ENCODE results near the gene ZNF282.

The ZNF282 gene

DNA sequence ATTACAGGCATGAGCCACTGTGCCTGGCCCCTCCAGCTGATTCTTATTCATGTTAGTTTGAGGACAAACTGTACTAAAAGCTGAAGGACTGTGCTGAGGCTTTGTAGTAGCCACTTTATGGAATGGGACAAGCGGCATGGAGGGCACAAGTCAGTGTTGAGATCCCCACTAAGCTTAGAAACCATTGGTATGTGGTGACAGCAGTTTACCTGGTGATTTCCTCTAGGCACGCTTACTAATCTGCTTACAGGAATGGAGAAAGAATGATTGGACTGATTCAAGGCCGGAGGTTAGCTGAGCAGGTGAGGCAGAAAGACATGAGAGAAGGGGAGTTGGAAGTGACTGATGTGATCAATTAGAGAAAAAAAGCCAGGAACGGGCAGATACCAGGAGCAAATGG, 44.4 kb upstream of the ZNF282 start:
- TF ChIP-seq EZH2 (IDR thresholded peaks at IDR 0.05; ENCODE audit: borderline replicate concordance, low read depth, low read length, severe bottlenecking) = no peak
- TF ChIP-seq, protein P1, sequence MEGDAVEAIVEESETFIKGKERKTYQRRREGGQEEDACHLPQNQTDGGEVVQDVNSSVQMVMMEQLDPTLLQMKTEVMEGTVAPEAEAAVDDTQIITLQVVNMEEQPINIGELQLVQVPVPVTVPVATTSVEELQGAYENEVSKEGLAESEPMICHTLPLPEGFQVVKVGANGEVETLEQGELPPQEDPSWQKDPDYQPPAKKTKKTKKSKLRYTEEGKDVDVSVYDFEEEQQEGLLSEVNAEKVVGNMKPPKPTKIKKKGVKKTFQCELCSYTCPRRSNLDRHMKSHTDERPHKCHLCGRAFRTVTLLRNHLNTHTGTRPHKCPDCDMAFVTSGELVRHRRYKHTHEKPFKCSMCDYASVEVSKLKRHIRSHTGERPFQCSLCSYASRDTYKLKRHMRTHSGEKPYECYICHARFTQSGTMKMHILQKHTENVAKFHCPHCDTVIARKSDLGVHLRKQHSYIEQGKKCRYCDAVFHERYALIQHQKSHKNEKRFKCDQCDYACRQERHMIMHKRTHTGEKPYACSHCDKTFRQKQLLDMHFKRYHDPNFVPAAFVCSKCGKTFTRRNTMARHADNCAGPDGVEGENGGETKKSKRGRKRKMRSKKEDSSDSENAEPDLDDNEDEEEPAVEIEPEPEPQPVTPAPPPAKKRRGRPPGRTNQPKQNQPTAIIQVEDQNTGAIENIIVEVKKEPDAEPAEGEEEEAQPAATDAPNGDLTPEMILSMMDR (IDR thresholded peaks at IDR 0.05; ENCODE audit: borderline replicate concordance, extremely low read depth, low read length, poor library complexity, severe bottlenecking) = no peak
- no peak for DNase-seq

DNA sequence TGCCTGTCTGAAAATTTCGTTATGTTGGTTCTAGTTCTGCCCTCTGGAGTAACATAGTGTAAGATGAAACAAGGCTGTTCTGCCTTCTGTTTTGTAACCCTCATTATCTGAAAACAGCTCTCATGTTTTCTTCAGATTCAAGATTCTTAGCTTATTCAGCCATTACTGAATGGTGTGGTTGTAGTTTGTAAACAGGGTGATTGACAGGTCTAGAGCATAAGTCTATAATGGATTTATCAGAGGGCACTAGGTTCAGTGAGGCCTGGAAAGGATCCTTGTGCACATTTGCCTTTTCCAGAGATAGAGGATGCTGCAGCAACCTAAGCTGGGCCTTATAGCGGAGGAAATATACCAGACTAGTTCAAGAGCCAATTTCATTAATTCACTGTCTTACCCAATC, 42.0 kb upstream of the ZNF282 start:
- H3K27ac ChIP-seq (ENCODE audit: low read length) = no peak overlapping the region
- H3K9me3 ChIP-seq (ENCODE audit: insufficient read depth, low read length, severe bottlenecking) = no peaks in the 10 kb centered on the region
- ATAC-seq (ENCODE audit: insufficient read depth, low read depth) = no peak
- H3K79me2 ChIP-seq (ENCODE audit: insufficient read depth, low read length) = peaks cover 66% of the 10 kb centered on the region
- no peak overlapping the region for H3K4me2 ChIP-seq (ENCODE audit: insufficient read depth, low read length)
- no peak overlapping the region for H3K9ac ChIP-seq (ENCODE audit: low read depth, low read length)
- TF ChIP-seq EZH2 (IDR thresholded peaks at IDR 0.05; ENCODE audit: borderline replicate concordance, low read depth, low read length, severe bottlenecking) = no peak
- TF ChIP-seq, protein P1 (IDR thresholded peaks at IDR 0.05; ENCODE audit: borderline replicate concordance, extremely low read depth, low read length, poor library complexity, severe bottlenecking) = no peak
- peaks cover 12% of the 10 kb centered on the region for H3K4me1 ChIP-seq (ENCODE audit: insufficient read depth, low read length)
- no peak overlapping the region for H2AFZ ChIP-seq (ENCODE audit: low read depth, low read length)
- H3K36me3 ChIP-seq (ENCODE audit: insufficient read depth, low read length) = peaks cover 42% of the 10 kb centered on the region
- DNase-seq = no peak
- H3K27me3 ChIP-seq (ENCODE audit: insufficient read depth, low read length, poor library complexity) = no peaks in the 10 kb centered on the region
- H4K20me1 ChIP-seq (ENCODE audit: insufficient read depth, low read length) = peaks cover 21% of the 10 kb centered on the region; the same call in 1 of the 2 replicates
- no peak overlapping the region for H3K4me3 ChIP-seq (ENCODE audit: low read depth in 1 of 2, low read length in 2 of 2)

More for the DNA sequence above, 44.4 kb upstream of the ZNF282 start:
- ATAC-seq (ENCODE audit: insufficient read depth, low read depth) = no peak
- Histone ChIP-seq H3K4me2 (ENCODE audit: insufficient read depth, low read length) (no peak overlapping the region), H3K79me2 (ENCODE audit: insufficient read depth, low read length) (peaks cover 84% of the 10 kb centered on the region), H3K4me1 (ENCODE audit: insufficient read depth, low read length) (peaks cover 24% of the 10 kb centered on the region), H3K27me3 (ENCODE audit: insufficient read depth, low read length, poor library complexity) (no peaks in the 10 kb centered on the region), H3K4me3 (ENCODE audit: low read depth in 1 of 2, low read length in 2 of 2) (no peak overlapping the region), H4K20me1 (ENCODE audit: insufficient read depth, low read length) (peaks cover 24% of the 10 kb centered on the region; the same call in 1 of the 2 replicates), H3K27ac (ENCODE audit: low read length) (no peak overlapping the region), H3K9me3 (ENCODE audit: insufficient read depth, low read length, severe bottlenecking) (no peaks in the 10 kb centered on the region), H3K9ac (ENCODE audit: low read depth, low read length) (no peak overlapping the region), H2AFZ (ENCODE audit: low read depth, low read length) (no peak overlapping the region), H3K36me3 (ENCODE audit: insufficient read depth, low read length) (peaks cover 32% of the 10 kb centered on the region)

DNA sequence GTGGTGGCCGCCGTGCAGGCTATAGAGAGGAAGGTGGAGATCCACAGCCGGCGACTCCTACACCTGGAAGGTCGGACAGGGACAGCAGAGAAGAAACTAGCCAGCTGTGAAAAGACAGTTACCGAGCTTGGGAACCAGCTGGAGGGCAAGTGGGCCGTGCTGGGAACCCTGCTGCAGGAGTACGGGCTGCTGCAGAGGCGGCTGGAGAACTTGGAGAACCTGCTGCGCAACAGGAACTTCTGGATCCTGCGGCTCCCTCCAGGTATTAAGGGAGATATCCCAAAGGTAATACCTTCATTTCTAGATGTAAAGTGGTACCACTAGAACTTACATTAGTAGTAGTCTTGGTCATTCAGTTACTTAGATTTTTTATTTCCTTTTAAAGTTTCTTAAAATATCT, 41.3 kb upstream of the ZNF282 start:
- no peak overlapping the region for H3K4me3 ChIP-seq (ENCODE audit: low read depth in 1 of 2, low read length in 2 of 2)
- peaks cover 59% of the 10 kb centered on the region for H3K79me2 ChIP-seq (ENCODE audit: insufficient read depth, low read length)
- H3K36me3 ChIP-seq (ENCODE audit: insufficient read depth, low read length) = peaks cover 42% of the 10 kb centered on the region
- TF ChIP-seq, protein P1 (IDR thresholded peaks at IDR 0.05; ENCODE audit: borderline replicate concordance, extremely low read depth, low read length, poor library complexity, severe bottlenecking) = no peak
- TF ChIP-seq EZH2 (IDR thresholded peaks at IDR 0.05; ENCODE audit: borderline replicate concordance, low read depth, low read length, severe bottlenecking) = no peak
- peaks cover 6% of the 10 kb centered on the region for H3K4me1 ChIP-seq (ENCODE audit: insufficient read depth, low read length)
- no peak overlapping the region for H3K9ac ChIP-seq (ENCODE audit: low read depth, low read length)
- no peak overlapping the region for H3K27ac ChIP-seq (ENCODE audit: low read length)
- H3K27me3 ChIP-seq (ENCODE audit: insufficient read depth, low read length, poor library complexity) = no peaks in the 10 kb centered on the region
- peaks cover 19% of the 10 kb centered on the region; the same call in 1 of the 2 replicates for H4K20me1 ChIP-seq (ENCODE audit: insufficient read depth, low read length)
- H2AFZ ChIP-seq (ENCODE audit: low read depth, low read length) = no peak overlapping the region
- no peaks in the 10 kb centered on the region for H3K9me3 ChIP-seq (ENCODE audit: insufficient read depth, low read length, severe bottlenecking)
- DNase-seq (no peak), ATAC-seq (ENCODE audit: insufficient read depth, low read depth) (no peak)
- no peak overlapping the region for H3K4me2 ChIP-seq (ENCODE audit: insufficient read depth, low read length)

DNA sequence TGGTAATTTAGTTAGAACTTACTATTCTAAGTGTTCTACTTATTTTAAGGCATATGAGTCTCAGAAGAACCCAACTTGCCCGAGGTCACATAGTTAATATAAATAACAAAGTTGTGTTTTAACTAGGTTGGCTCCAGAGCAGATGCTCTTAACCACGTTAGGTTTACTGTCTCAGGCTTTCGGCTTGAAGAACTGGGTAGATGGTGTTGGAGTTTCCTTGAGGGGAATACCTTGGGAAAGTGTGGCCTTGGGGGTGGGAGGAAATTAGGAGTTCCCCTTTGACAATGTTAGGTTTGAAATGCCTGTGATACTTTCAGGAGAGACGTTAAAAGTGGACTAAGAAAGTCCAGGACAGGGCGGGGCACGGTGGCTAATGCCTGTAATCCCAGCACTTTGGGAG, 38.4 kb upstream of the ZNF282 start:
- H3K4me2 ChIP-seq (ENCODE audit: insufficient read depth, low read length) = no peak overlapping the region
- no peak overlapping the region for H2AFZ ChIP-seq (ENCODE audit: low read depth, low read length)
- H3K4me3 ChIP-seq (ENCODE audit: low read depth in 1 of 2, low read length in 2 of 2) = no peak overlapping the region
- no peak overlapping the region for H3K27ac ChIP-seq (ENCODE audit: low read length)
- no peak for DNase-seq
- no peaks in the 10 kb centered on the region for H3K27me3 ChIP-seq (ENCODE audit: insufficient read depth, low read length, poor library complexity)
- no peak overlapping the region for H3K9ac ChIP-seq (ENCODE audit: low read depth, low read length)
- peaks cover 41% of the 10 kb centered on the region for H3K79me2 ChIP-seq (ENCODE audit: insufficient read depth, low read length)
- H3K9me3 ChIP-seq (ENCODE audit: insufficient read depth, low read length, severe bottlenecking) = no peaks in the 10 kb centered on the region
- peaks cover 11% of the 10 kb centered on the region; the same call in 1 of the 2 replicates for H4K20me1 ChIP-seq (ENCODE audit: insufficient read depth, low read length)
- no peak for ATAC-seq (ENCODE audit: insufficient read depth, low read depth)
- H3K4me1 ChIP-seq (ENCODE audit: insufficient read depth, low read length) = no peaks in the 10 kb centered on the region
- no peak for TF ChIP-seq EZH2 (IDR thresholded peaks at IDR 0.05; ENCODE audit: borderline replicate concordance, low read depth, low read length, severe bottlenecking)
- TF ChIP-seq, protein P1 (IDR thresholded peaks at IDR 0.05; ENCODE audit: borderline replicate concordance, extremely low read depth, low read length, poor library complexity, severe bottlenecking) = no peak
- H3K36me3 ChIP-seq (ENCODE audit: insufficient read depth, low read length) = peaks cover 53% of the 10 kb centered on the region

Data from DND-41 (cell line).